Sigmoid colon (tissue), 4 donors: ENCODE results near the gene GRAMD4.

Experiments
- CTCF ChIP-seq, 4 experiments: fragments of 450-650 bp in 3 of 4; fragments of 200-600 bp in 1 of 4; IDR thresholded peaks; one replicate each; pipeline ENCODE4 v1.5.1; 2016 to 2019; ENCODE audit warnings: antibody characterized with exemption in 4 of 4, mild to moderate bottlenecking in 3 of 4, moderate library complexity in 2 of 4
- EP300 ChIP-seq, 4 donors: sonication (generic); formaldehyde crosslinking; IDR thresholded peaks; one replicate each; pipeline ENCODE4 v1.6.1; 2017; ENCODE audit warnings: antibody characterized with exemption in 4 of 4
- POLR2A ChIP-seq, 2 donors: fragments of 450-650 bp; IDR thresholded peaks; one replicate each; pipeline ENCODE4 v1.6.1; 2016; ENCODE audit warnings: antibody characterized with exemption in 2 of 2, mild to moderate bottlenecking in 2 of 2, moderate library complexity in 2 of 2

- TF ChIP-seq POLR2A (IDR thresholded peaks at IDR 0.05) = no peak
- no peak for TF ChIP-seq CTCF (IDR thresholded peaks at IDR 0.05)
- no peak for TF ChIP-seq EP300 (IDR thresholded peaks at IDR 0.05)
Observed at GRCh38 chr22:46626911-46627805, 7.0 kb downstream of the GRAMD4 start.
